Dedifferentiated amniotic fluid mesenchymal stem cell (primary cell): ENCODE measurements around the gene CAMK2G.

ENCODE experiments used
- DNase-seq: peaks from one replicate; pipeline ENCODE4 v3.0.0-alpha.2; 2016; ENCODE audit errors: extremely low spot score

The CAMK2G gene

GRCh38 chr10:73772281-73773151 is 101.8 kb downstream of the CAMK2G start:
- DNase-seq = peak; percentile 61

GRCh38 chr10:73771722-73772280 is 102.6 kb downstream of the CAMK2G start:
- no peak for DNase-seq

- DNase-seq = no peak
Measured at GRCh38 chr10:73769396-73769795, 105.0 kb downstream of the CAMK2G start.

GRCh38 chr10:73768881-73769280 is 105.5 kb downstream of the CAMK2G start:
- no peak for DNase-seq

GRCh38 chr10:73765066-73765465 is 109.3 kb downstream of the CAMK2G start:
- DNase-seq = no peak

- DNase-seq = no peak
Measured at GRCh38 chr10:73763343-73763742, 111.0 kb downstream of the CAMK2G start.

- DNase-seq = no peak
Measured at GRCh38 chr10:73762915-73763314, 111.4 kb downstream of the CAMK2G start.
